ENCODE results near the gene HPSE.
"Not testable (repeated sequence)": the region's sequence is repeated elsewhere in the genome, so short reads cannot be mapped to it uniquely, and the experiment has no call there.

The HPSE gene

DNA sequence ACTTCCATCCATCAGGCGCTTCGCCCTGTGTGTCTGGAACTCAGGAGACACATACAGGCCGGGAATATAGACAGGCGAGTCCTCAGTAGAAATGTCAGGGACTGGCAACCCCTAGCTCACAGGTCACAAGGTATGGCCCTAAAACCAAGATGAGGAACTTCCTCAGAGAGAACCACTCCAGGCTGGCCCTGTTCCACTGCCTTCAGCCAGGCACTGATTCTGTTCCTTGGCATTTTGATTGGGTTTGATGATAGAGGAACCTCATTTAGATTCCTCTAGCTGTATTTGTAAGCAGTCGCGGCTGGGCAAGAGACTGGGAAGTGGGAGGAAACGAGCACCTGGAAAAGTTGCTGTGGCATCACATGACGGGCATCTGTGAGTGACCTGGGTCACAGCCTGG lies 8.1 kb downstream of the HPSE start:
- in situ Hi-C loops (cut with HindIII; ENCODE audit: low sequenced_read_pairs): no loop called here
- no peak for DNase-seq (ENCODE audit: low read depth, low spot score)
- TF ChIP-seq, protein P1, sequence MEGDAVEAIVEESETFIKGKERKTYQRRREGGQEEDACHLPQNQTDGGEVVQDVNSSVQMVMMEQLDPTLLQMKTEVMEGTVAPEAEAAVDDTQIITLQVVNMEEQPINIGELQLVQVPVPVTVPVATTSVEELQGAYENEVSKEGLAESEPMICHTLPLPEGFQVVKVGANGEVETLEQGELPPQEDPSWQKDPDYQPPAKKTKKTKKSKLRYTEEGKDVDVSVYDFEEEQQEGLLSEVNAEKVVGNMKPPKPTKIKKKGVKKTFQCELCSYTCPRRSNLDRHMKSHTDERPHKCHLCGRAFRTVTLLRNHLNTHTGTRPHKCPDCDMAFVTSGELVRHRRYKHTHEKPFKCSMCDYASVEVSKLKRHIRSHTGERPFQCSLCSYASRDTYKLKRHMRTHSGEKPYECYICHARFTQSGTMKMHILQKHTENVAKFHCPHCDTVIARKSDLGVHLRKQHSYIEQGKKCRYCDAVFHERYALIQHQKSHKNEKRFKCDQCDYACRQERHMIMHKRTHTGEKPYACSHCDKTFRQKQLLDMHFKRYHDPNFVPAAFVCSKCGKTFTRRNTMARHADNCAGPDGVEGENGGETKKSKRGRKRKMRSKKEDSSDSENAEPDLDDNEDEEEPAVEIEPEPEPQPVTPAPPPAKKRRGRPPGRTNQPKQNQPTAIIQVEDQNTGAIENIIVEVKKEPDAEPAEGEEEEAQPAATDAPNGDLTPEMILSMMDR (IDR thresholded peaks at IDR 0.05; ENCODE audit: low read depth, low read length): no peak
- no peak overlapping the region for H3K4me3 ChIP-seq (ENCODE audit: low read depth, low read length)

DNA sequence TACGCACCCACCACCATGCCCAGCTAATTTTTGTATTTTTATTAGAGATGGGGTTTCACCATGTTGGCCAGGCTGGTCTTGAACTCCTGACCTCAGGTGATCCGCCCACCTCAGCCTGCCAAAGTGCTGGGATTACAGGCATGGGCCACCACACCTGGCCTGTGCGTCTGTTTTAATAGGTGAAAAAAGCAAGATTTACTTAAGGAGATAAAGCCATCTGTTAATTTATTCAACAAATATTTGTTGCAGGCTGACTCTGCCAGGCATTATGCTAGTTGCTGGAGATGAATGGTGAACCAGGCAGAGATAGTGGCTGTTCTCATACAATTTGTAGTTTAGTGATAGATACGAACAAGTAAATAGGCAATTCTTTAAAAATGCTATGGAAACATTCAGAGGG lies 9.3 kb downstream of the HPSE start:
- H3K4me3 ChIP-seq (ENCODE audit: low read depth, low read length); DNase-seq (ENCODE audit: low read depth, low spot score); in situ Hi-C loops (cut with HindIII; ENCODE audit: low sequenced_read_pairs): not testable (repeated sequence)

GRCh38 chr4:83323136-83323535 lies 11.5 kb downstream of the HPSE start:
- H3K4me3 ChIP-seq (ENCODE audit: low read depth, low read length): no peak overlapping the region
- in situ Hi-C loops (cut with HindIII; ENCODE audit: low sequenced_read_pairs): no loop called here
- TF ChIP-seq, protein P1 (IDR thresholded peaks at IDR 0.05; ENCODE audit: low read depth, low read length): no peak
- no peak for DNase-seq (ENCODE audit: low read depth, low spot score)

- in situ Hi-C loops (cut with HindIII; ENCODE audit: low sequenced_read_pairs): no loop called here
- no peak for DNase-seq (ENCODE audit: low read depth, low spot score)
- TF ChIP-seq, protein P1 (IDR thresholded peaks at IDR 0.05; ENCODE audit: low read depth, low read length): no peak
- H3K4me3 ChIP-seq (ENCODE audit: low read depth, low read length): no peak overlapping the region
Observed at GRCh38 chr4:83320548-83320947, 14.1 kb downstream of the HPSE start.

GRCh38 chr4:83318666-83319065 lies 16.0 kb downstream of the HPSE start:
- TF ChIP-seq, protein P1 (IDR thresholded peaks at IDR 0.05; ENCODE audit: low read depth, low read length): no peak
- in situ Hi-C loops (cut with HindIII; ENCODE audit: low sequenced_read_pairs): no loop called here
- DNase-seq (ENCODE audit: low read depth, low spot score): no peak
- no peak overlapping the region for H3K4me3 ChIP-seq (ENCODE audit: low read depth, low read length)

DNA sequence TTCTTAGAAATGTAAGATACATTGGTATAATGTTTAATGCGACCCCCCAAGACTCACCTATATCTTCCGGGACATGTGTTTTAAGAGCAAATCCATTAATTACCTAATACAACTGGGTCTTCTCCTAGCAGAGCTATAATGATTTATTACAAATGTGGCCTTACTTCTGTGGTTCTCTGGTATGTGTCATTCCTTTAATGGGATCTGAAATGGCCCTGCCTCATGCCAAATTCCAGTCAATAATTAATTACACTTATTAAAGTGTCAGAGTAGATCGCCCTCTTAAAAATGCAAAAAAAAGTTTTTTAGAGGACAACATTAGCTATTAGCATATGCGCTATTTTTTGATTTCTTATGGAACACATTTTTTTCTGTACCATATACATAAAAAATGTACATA lies 17.0 kb downstream of the HPSE start:
- in situ Hi-C loops (cut with HindIII; ENCODE audit: low sequenced_read_pairs): no loop called here
- TF ChIP-seq, protein P1 (IDR thresholded peaks at IDR 0.05; ENCODE audit: low read depth, low read length): no peak
- no peak overlapping the region for H3K4me3 ChIP-seq (ENCODE audit: low read depth, low read length)
- no peak for DNase-seq (ENCODE audit: low read depth, low spot score)

DNA sequence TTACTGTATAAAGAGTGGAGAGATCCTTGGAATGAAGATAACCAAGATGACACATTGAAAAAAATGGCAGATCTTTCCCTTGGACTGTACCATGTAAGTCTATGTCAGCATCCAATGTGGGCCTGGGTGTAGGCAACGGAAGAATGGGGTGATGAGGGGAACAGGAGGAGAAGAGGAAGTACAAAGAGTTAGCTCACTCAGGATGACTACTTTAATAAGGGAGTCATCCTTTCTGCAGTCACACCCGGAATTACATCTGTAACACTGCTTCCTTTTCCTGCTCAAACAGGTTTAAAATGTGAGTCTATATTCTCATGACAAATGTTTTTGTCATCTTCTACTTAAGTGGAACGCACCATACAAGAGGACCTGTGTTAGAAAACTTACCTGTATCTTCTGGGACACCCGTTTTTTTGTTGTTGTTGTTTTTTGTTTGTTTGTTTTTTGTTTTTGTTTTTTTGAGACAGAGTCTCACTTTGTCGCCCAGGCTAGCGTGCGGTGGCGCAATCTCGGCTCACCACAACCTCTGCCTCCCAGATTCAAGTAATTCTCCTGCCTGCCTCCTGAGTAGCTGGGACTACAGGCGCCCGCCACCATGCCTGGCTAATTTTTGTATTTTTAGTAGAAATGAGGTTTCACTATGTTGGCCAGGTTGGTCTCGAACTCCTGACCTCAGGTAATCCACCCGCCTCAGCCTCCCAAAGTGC lies 18.0 kb downstream of the HPSE start:
- DNase-seq (ENCODE audit: low read depth, low spot score): no peak
- TF ChIP-seq, protein P1 (IDR thresholded peaks at IDR 0.05; ENCODE audit: low read depth, low read length): no peak
- in situ Hi-C loops (cut with HindIII; ENCODE audit: low sequenced_read_pairs): no loop called here
- no peak overlapping the region for H3K4me3 ChIP-seq (ENCODE audit: low read depth, low read length)

All from astrocyte of the spinal cord (primary cell).